HG02678 (cell line): Measurements from ENCODE around the gene SDHD.

Source experiments
- ATAC-seq: cut with Tn5 transposase; IDR thresholded peaks from one replicate; pipeline ENCODE4 v1.9.1; 2021; ENCODE audit warnings: mild to moderate bottlenecking, moderate library complexity; ENCODE audit not compliant: unreplicated experiment

The SDHD gene

GRCh38 chr11:112100462-112100861, 13.8 kb downstream of the SDHD start:
- no peak for ATAC-seq

DNA sequence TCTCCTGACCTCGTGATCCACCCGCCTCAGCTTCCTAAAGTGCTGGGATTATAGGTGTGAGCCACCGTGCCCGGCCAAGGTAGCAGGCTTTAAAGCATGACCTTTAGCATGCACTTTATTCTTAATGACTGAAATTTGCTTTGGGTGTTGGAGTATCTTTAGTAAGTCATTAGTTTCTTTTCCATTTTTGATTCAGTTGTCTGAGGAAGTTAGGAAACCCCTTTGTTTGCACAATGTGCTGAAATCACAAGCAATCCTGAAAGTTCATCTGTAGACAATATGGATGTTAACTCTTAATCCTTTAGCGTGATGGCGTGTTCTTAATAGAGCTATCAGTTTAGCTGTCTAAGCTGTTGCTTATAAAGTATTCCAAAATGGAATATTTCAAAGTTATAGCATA, 16.8 kb downstream of the SDHD start:
- ATAC-seq: no peak

DNA sequence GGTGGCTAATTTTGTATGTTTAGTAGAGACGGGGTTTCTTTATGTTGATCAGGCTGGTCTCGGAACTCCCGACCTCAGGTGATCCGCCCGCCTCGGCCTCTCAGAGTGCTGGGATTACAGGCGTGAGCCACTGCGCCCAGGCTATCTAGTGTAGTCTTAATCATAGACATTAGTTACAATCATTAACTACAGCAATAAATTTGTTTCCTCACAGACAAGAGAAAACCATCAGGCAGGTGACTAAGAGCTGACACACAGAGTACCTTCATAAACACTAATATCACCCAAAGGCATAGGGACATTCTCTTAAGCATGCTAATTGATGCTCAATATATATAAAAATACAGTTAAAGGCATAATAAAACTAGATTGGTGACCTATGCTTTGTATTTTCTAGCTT, 19.4 kb downstream of the SDHD start:
- ATAC-seq: no peak

GRCh38 chr11:112113539-112114457, 27.1 kb downstream of the SDHD start:
- no peak for ATAC-seq

- no peak for ATAC-seq
These were observed 27.8 kb downstream of the SDHD start for GRCh38 chr11:112114460-112114859.

GRCh38 chr11:112115386-112115785, 28.7 kb downstream of the SDHD start:
- ATAC-seq: no peak

DNA sequence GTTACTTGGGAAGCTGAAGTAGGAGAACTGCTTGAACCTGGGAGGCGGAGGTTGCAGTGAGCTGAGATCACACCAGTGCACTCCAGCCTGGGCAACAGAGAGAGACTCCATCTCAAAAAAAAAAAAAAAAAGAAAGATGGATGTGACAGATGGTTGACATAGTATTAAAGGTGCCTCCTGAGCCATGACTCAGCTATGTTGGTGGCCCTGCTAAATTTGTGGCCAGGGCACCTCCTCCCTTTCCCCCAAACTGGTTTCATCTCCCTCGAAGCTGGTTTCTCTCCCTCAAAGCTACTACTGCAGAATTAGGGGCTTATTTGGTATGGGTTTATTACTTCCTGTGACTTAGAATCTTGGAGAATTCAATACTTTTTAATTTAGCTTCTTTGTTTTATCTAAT, 31.5 kb downstream of the SDHD start:
- no peak for ATAC-seq

GRCh38 chr11:112121981-112122615, 35.4 kb downstream of the SDHD start:
- no peak for ATAC-seq

GRCh38 chr11:112123129-112123528, 36.5 kb downstream of the SDHD start:
- ATAC-seq: no peak

GRCh38 chr11:112127056-112127455, 40.4 kb downstream of the SDHD start:
- no peak for ATAC-seq

- no peak for ATAC-seq
These were observed 41.9 kb downstream of the SDHD start for GRCh38 chr11:112128483-112129121.

DNA sequence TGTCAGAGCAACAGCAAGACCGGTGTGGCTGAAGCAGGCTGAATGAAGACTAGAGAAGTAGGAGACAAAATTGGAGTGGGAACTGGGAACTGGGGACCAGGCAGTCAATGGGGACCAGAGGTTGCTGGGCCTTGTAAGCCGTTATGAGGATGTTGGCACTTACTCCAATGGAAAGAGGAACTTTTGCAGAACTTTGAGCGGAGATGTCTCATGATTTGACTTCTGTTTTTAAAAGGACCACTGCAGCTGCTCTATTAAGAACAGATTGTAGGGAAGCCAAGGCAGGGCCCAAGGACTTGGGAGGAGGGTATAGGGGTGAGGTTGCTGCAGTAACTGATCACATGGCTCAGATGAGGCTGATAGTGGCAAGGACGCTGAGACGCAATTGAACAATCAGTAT, 43.0 kb downstream of the SDHD start:
- no peak for ATAC-seq

DNA sequence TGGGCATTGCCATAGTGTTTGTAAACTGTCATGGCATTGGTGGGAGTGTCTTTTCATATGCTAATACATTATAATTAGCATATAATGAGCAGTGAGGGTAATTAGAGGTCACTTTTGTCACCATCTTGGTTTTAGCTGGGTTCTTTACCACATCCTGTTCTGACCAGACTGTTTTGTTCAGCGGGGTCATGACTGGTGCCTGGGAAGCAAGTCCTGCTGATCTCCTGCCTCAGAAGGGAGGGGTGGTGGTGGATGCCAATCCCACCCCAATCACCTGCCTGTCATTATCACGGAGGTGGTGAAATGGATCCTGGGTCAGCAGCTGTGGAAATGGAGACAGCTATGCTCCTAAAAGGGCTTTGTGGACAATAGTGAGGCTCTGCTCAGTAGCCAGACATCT, 46.1 kb downstream of the SDHD start:
- no peak for ATAC-seq

GRCh38 chr11:112134473-112134872, 47.8 kb downstream of the SDHD start:
- no peak for ATAC-seq

DNA sequence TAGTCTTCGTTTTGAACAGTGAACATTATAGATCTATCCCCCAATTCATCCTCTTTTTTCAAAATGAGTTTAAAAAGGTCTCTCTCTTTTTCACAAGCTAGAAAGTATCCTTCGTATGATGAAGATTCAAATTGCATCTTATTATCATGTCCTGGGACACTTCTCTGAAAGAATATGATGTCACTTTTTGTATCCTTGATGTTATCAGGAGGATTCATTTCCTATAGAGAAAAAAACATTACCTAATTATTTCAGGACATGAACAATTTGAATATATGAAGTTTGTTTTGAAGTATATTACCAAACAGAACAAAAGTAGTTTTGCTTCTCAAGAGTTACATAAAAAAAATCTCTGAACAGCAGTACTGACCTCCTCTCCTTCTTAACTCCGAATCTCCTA, 56.9 kb downstream of the SDHD start:
- no peak for ATAC-seq
